Pulmonary artery endothelial cell (primary cell): ENCODE results near the gene PTH1R. TPM values are rescaled to one million over a fixed set of nuclear protein-coding genes. Genes with fewer than 3 reads are reported as not detected.

ENCODE experiments used
- DNase-seq: peaks from one replicate; pipeline ENCODE4 v3.0.0-alpha.2; 2011; ENCODE audit warnings: low read depth, low spot score
- total RNA-seq: library from RNA; depleted of rRNA; stranded (reverse); fragments of >200 nt; gene quantifications from 2 replicates; pipeline ENCODE4 v1.2.3, GENCODE V29; 2014

PTH1R gene
- total RNA-seq, 1 donor from 2014 or later, result 0.40 TPM

GRCh38 chr3:46944191-46944590 is 66.7 kb downstream of the PTH1R start:
- no peak for DNase-seq

- no peak for DNase-seq
Measured at GRCh38 chr3:46946416-46946815, 68.9 kb downstream of the PTH1R start.

- no peak for DNase-seq
Measured at GRCh38 chr3:46946856-46947545, 69.5 kb downstream of the PTH1R start.

GRCh38 chr3:46947546-46947901 is 70.0 kb downstream of the PTH1R start:
- no peak for DNase-seq

GRCh38 chr3:46947981-46948791 is 70.7 kb downstream of the PTH1R start:
- DNase-seq, result no peak

- DNase-seq, result no peak
Measured at GRCh38 chr3:46948830-46949671, 71.5 kb downstream of the PTH1R start.

GRCh38 chr3:46950177-46950576 is 72.7 kb downstream of the PTH1R start:
- DNase-seq, result no peak

GRCh38 chr3:46950650-46951241 is 73.2 kb downstream of the PTH1R start:
- no peak for DNase-seq

GRCh38 chr3:46952813-46953212 is 75.3 kb downstream of the PTH1R start:
- DNase-seq, result no peak

Other genes starting within 250 kb of the PTH1R start
- 5.7 and 6.2 TPM in 2 replicates for gene ALS2CL, start 184.0 kb upstream of the PTH1R start, total RNA-seq
- gene TMIE, start 176.3 kb upstream of the PTH1R start, total RNA-seq, result 0.18 and 0.46 TPM in 2 replicates
- gene PRSS50, start 159.9 kb upstream of the PTH1R start, total RNA-seq, result not detected in 2 replicates
- not detected in 2 replicates for gene MYL3, start 14.3 kb upstream of the PTH1R start, total RNA-seq
- 38.6 and 40.5 TPM in 2 replicates for gene CCDC12, start 99.0 kb downstream of the PTH1R start, total RNA-seq
- gene NBEAL2, start 101.9 kb downstream of the PTH1R start, total RNA-seq, result 24.3 and 36.9 TPM in 2 replicates